ENCODE measurements around the gene NUDT8. TPM values are rescaled to one million over a fixed set of nuclear protein-coding genes. Genes with fewer than 3 reads are reported as not detected.
"Not testable (repeated sequence)": the region's sequence is repeated elsewhere in the genome, so short reads cannot be mapped to it uniquely, and the experiment has no call there.

The NUDT8 gene
- total RNA-seq, 1 donor from 2014 or later = 11.5 TPM

DNA sequence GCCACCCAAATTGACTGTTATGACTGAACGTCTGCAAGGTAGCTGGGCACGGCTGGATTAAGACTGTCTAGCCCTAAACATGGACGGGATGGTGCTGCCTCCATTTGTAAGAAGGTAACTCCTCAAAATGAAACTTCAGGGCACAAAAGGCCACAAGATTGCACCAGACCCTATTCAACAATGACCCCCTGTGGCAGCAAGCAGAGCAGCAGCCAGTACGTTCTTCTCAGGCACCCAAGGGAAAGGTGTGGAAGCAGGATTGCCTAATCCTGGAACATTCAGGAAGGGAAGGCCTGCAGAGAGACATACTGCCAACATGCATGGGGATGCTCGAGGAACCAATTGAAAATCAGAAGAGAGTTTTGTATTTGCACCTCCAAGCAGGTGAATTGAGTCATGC lies 14.3 kb upstream of the NUDT8 start:
- intact Hi-C loops (cut with micrococcal nuclease) = no loop called here

DNA sequence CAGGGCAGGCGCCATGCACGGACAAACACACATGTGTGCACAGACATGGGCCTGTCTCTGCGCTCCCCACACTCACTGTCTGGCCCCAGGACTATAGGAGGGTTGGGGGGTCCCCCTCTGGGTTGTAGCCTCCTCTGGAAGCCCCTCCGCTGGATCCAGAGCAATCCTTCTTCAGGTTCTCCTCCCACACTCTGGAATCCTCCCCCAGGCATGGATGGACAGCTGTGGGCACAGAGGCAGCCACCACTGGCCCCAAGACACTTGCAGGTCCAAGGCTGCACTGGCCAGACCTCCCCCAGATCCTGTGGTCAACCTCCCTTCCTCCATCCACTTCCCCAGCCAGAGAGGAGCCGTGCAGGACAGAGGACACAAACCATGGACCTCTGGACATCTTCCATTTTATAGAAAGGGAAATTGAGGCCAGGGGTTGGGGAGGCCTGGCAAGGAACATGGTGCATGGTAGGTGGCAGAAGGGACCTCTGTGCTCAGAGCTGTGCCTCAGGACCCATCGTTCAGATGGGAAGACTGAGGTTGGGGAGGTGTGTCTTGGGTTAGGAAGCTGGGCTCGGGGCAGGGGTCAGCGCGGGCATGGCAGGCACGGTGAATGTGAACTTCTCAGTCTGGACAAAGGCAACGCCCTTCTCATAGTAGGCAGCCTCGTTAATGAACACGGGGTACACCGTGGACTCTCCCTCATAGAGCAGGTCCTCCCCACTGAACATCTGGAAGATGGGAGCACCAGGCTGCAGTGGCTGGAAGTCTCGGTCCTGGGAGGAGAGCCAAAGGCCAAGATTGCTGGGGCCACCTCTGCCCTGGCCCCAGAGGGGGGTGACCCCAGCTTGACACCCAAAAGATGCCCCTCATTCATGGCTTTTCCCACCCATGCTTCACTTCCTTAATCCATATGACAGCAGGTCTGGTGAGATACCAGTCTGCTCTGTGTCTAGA lies 12.7 kb upstream of the NUDT8 start:
- intact Hi-C loops (cut with micrococcal nuclease) = no loop called here

DNA sequence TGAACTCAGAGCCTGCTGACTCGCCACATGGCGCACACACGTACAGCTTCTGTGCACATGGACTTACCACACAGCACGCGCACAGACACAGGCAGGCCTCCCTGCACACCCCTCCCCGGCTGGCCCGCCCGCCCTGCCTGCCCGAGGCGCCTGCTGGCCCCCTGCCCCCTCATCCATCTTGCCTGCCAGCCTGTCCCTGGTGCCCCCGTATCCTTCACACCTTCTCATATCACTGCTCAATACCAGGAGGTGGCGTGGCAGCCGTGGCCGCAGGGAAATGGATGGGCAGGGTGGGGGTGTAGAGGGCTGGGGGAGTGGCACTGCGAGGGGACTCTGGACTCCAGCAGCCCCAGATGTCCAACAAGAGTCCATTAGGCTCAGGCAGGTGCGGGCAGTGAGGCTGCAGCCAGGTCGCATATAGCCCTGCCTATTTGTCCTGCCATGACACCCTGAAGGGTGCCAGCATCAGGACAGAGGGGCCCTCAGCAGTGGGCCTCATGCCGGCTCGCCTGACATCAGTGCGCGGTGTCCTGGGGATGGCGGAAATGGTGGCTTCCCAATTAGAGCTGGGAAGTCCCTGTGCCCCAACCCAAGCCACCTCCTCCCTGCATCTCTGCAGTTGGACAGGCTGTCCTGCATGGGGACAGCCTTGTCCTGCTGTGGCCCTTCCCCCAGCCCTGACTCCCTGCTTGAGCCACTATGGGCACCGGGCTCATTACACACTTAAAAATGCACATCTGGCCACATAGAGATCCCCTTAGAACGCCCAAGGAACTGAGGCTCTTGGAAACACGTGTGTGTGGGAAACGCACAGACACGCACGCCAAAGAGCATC lies 11.8 kb upstream of the NUDT8 start:
- intact Hi-C loops (cut with micrococcal nuclease) = no loop called here

DNA sequence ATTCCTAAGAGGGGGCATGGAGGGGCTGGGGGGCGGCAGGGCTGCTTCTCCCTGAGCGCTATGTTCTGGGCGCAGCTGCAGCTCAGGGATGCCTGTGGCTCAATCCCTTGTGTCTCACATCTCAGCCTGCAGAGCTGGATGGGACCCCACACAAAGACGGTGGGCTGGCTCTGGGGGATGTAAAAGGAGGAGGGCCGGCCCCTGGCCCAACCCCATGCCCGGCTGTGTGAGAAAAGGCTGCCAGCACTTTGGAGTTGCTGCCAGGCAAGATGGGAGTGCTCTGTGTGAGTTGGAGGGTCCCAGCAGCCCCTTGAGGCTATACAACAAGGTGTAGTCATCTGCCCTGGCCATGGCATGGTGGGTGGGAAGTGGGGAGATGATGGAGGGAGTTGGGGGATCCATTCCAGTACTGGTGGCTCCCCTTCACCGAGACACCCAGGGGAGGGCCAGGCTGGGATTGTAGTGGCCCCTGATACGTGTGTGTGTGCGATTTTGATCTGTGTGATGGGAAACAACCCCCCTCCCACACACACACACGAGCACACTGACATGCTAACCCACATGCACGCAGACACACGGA lies 11.1 kb upstream of the NUDT8 start:
- intact Hi-C loops (cut with micrococcal nuclease) = no loop called here

DNA sequence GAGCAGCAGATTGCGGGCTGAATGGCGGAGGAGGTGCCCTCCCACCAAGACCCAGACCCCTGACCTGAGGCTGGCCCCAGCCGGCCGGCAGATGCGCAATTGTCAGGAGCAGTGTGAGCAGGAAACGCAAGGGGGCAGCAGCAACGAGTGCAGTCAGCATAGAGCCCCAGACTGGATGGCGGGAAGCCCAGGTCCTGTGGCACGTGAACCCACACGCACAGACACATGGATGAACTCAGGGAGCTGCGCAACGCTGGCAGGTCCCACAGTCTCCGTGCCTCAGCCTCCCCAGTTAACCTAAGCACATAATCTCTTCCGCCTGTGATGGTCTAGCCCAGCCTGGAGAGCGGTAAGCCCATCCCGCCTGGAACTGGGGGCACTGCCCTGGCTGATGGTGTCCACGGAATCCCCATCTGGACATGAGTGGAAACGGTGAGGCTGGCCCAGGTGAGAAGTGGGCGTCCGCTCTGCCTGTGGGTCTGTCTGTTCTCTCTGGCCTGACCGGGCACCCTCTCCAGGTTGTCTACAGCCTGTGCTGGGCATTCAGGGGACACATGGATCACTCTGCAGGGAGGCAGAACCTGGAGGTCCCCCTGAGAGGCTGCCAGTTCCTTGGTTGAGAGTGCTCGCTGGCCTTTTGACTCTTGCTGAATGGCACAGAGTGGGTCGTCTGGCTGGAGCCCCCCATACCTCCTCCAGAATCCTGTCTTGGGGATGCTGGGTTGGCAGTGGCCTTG lies 10.5 kb upstream of the NUDT8 start:
- intact Hi-C loops (cut with micrococcal nuclease) = no loop called here

DNA sequence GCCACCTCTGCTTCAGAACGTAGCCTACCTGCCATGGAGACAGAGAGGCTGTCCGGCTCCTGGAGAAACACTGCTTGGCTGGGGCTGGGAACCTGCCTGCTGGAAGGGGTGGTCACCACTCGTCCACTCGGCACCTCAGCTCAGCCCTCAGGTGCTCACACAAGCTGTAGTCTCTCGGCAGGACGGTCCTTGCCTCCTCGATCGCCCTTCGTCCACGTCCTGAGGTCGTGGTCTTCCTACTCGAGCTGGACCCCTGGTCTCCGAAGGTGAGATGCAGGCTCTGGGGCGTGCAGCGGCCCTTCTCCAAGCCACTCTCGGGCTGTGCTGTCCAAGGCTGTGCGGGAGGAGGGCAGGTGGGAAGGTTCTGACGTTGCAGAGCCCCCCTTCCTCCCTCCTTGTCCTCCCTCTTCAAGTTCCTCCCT lies 9.7 kb upstream of the NUDT8 start, which contains the start of gene TBX10:
Gene TBX10, minus strand, starts transcription at position 326 of the 422 bp plus-strand sequence. Its CDS starts 291 bp downstream, at position 35.
- intact Hi-C loops (cut with micrococcal nuclease) = no loop called here

DNA sequence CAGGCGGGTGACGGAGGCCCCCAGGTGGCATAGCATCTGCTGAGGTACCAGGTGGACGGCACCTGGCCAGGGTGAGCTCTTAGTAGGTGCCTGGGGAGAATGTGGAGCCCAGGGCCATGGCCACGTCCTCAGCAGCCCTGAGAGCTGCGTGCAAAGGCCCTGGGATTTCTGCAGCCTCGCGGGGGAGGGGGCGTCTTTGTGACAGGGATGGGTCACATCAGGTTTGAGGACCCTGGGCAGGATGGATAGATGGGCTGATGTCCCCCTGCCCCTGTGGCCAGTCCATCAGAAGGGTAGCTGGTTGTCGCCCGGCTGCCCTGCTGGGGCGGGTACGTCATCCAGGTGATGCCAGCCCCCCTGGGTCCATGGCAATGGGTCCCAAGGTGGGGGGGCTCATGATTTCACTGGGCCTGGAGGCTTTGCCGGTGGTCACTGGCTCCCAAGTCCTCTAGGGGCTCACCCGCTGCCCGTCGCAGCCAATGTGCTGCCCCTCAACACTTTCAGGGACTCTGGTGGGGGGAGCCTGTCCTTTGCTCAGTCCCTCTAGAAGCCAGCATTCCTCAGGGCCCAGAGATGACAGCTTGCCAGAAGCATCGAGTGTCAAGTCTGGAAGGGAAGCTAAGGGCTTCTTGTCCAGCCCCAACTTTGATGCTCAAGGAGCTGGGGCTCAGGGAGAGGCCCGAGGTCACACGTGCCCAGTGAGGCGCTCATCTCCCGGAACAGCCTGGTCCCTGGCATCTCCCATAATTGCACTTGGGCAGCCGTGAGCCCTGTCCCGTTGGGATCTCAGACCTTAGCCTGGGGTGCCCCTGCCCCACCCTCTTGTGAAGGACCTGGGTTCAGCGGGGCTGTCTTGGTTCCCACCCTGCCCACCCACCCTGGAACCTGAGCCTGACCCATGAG lies 9.0 kb upstream of the NUDT8 start:
- intact Hi-C loops (cut with micrococcal nuclease) = no loop called here

DNA sequence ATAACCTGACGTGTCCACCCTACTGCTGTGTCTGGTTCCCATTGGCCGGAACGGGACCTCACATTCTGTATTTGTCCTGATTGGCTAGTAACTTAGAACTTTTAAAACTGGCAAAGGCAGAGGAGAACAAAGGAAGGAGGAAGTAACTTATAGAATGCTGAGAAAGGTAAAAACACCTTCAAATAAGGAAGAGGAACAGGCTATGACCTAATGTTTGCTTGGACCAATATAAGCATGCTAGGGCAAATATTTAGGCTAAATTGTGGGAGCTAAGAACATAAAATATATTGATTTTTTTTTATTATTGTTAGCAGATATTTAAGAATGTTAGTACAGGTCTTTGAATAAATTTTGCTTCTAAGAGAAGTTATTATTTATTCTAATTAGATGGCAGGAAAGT lies 7.7 kb upstream of the NUDT8 start:
- intact Hi-C loops (cut with micrococcal nuclease) = not testable (repeated sequence)

DNA sequence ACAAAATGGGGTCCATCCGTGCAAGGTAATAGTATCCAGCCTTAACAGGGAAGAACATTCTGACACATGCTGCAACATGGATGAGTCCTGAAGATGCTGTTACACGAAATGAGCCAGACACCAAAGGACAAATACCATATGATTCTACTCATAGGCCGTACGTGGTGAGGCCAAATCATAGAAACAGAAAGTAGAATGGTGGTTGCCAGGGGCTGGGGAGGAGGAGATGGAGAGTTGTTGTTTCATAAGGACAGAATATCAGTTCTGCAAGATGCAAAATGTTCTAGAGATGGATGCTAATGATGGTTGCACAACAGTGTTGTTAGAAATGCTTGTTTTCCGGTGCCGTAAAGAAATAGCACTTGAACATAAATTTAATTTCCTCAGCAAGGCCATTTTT lies 7.2 kb upstream of the NUDT8 start:
- intact Hi-C loops (cut with micrococcal nuclease) = no loop called here

DNA sequence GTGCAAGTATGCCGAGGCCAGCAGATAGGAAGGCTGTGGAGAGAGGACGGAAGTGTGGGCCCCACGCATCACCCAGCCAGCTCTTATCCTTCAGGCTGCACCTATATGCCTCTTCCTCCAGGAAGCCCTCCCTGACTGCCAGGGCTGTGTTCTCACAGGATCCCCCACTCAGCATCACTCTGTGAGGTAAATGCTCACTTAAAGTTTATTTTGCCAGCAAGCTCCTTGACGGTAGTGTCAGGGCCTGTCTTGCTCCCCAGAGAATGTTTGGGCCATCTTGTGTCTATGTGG lies 5.4 kb upstream of the NUDT8 start:
- intact Hi-C loops (cut with micrococcal nuclease) = no loop called here

DNA sequence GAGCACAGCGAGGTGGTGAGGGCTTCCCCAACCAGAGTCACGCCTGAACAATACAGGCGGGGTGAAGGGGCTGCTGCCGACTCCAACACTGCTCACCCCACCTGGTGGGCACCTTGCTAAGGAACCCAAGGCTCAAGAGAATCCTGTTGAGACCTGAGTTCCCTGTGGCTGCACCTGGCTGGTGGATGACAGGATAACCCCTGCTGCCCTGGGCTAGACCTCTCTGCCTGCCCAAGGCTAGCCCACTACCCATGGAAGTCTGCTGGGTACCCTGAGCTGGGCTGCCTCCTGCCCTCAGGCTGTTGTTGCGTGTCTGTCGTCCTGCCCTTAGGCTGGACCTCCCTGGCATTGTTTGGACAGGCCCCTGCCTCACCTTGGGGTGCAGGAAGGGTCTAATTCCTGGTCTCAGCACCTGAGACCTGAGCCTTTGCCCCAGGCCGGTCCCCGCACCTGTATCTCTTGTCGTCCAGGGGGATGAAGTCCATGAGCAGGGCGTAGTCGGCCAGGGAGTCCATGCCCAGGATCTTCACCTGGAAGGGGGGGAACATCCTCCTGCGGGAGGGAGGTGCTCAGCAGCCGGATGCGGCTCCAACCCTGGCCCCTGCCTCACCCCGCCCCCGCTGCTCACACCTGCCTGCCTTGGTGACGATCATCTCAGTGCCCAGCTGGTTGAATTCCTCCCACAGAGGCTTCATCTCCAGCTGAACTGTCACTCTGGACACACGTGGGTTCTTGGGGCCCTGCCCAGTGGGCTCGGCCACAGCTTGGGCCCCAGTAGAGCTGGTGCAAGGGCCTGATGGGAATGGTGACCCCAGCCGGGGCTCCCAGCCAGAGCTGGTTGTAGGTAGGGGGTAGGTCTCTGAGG lies 4.9 kb upstream of the NUDT8 start:
- intact Hi-C loops (cut with micrococcal nuclease) = no loop called here

DNA sequence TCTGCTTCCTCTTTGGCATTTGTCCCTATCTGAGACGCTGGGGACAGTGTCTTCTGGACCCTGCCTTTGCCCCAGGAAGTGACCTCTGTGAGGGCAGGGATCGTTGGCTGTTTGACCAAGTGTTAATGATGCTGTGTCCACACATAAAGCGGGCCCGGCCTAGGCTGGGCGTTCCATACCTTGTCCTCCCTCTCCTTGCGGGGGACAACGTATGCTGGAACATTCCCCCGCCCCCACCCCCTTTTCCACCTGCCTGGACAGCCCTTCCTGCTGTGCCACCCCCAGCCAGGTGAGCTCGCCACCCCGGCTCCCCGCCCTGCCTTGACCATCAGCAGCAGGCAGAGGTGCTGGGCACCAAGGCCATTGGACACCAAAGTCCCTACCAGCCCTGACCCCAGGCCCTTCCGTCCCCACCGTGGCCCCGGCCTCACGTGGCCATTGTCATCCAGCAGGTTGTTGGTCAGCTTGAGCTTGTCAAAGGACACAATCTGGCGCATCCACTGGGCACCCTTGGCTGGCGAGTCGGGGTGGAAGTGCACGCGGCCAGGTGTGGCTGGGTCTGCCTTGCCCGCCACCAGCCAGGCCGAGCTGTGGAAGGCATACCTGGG lies 4.1 kb upstream of the NUDT8 start:
- intact Hi-C loops (cut with micrococcal nuclease) = no loop called here

DNA sequence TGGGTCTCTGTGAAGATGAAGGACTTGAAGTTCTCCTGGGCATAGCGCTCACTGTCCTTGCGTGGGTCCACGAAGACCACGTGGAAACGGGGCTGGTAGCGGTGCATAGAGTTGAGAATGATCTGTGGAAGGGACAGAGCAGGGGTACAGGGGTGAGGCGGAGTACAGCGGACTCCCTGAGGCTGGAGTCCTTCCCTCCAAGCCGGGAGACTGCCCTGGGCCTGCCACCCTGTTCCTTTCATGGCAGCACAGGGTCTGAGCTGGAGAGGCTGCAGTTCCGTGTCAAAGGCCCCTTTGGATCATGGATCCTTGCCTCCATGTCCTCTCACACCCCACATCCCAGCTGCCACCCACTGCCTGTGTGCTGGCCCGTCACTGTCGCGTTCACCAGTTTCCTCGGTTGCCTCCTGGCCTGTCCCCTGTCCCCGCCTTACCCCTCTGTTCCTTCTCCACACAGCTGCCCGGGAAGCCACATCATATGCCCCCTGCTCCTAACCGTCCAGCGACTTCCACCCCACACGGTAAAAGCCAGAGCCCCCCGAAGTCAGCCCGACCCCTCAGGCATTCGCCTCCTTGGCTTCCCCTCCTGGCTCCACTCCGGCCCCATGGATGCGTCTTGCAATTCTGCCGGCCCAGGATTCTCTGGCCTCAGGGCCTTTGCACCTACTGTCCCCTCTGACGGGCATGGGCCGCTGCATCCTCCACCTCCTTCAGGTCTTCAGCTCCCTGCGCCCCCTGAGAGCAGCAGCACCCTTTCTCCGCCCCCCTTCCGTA lies 3.4 kb upstream of the NUDT8 start:
- intact Hi-C loops (cut with micrococcal nuclease) = no loop called here

DNA sequence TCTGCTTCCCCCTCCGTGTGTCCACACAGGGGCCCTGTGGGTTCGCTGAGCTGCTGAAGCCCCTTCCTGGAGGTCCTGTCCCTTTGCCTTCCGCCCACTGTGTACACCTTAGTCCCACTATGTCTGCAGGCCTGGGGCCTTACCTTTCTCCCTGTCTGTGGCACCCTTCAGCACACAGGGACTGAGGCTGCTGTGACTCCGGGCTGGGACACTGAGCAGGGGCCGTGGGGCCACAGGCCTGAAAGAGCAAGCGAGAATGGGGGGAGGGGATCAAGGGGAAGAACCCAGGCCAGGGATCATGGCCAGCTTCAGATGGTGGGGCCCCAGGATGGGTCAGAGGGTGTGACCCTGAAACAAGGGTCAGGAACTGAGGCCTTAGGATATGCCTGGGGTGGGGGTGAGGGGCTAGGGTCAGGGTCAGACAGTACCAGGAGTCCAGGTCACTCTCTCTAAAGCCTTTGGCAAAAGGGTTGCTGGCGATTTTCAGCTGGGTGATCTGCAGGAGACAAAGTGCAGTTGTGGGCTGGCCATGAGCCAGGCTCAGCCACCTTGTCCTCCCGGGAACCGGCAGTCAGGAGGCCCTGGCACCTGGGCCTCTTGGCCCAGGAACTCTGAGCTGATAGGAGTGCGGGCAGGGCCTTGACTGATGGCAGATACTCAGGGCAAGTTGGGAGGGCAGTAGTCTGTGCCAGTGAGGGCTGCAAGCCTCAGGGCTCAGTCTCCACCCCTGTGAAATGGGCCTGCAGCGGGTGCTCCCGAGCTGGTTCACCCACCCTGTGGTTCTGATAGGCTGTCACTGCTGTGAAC lies 2.6 kb upstream of the NUDT8 start:
- intact Hi-C loops (cut with micrococcal nuclease) = no loop called here

DNA sequence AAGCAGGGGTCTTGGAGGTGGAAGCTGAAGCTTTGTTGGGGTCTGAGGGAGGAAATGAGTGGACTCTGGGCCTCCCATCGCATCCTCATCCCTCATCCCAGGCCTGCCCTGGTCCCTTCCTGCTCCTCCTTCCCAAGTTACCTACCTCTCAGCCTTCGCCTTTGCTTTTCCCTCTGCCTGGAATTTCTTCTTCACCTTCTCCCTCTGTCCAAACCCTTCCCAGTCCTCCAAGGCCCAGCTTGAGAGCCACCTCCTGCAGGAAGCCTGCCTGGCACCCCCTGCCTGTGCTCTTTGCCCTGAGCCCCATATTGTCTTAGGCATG lies 2.1 kb upstream of the NUDT8 start:
- intact Hi-C loops (cut with micrococcal nuclease) = no loop called here

DNA sequence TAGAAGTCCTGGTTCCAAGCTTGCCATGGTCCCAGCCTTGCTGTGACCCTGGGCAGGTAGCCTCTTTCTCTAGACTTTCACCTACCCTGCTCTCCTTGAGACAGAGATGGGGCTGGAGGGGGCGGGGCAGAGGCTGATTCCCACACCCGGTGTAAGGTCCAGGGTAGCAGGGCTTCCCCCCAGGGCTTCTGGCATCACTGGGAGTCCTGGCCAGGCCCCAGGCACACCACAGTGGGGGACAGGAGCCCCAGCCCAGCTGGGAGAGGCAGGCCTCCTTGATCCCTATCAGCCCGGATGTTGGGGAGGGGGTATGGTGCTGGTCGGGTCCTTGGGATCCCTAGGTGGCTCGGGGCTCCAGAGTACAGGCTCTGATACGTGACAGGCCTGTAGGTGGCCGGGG lies 1.7 kb upstream of the NUDT8 start:
- intact Hi-C loops (cut with micrococcal nuclease) = no loop called here

DNA sequence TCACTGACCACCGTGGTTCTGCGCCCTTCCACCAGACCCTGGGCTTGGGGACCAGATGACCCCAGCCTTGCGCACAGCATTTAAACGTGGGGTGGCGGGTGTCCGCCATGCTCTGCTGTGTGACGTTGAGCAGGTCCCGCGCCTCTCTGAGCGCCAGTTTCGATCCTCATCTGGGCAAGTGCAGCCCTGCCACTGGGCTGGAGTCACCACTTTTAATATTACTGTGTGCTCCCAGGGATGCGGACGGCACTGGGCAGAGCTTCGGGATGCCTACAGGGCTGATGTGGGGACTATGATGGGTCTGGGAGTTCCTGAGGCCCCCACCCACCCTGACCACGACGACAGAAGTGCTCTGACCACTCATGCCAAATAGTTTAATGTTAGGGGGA lies 1.2 kb upstream of the NUDT8 start:
- intact Hi-C loops (cut with micrococcal nuclease) = no loop called here

Data from T-helper 2 cell treated with Interferon-gamma antibody and Interleukin-4, amounts not matched to agents 100 ng/mL and 5 ng/mL, for 36 hours (primary cell).